HG02885 (cell line): ENCODE data around the gene PCED1A.

Source experiments
- ATAC-seq: cut with Tn5 transposase; IDR thresholded peaks from one replicate; pipeline ENCODE4 v1.9.1; 2021; ENCODE audit warnings: mild to moderate bottlenecking; ENCODE audit not compliant: unreplicated experiment, poor library complexity

PCED1A gene

GRCh38 chr20:2867081-2867864 lies 26.8 kb upstream of the PCED1A start:
- ATAC-seq, result no peak

- no peak for ATAC-seq
Observed at GRCh38 chr20:2866236-2866635, 25.8 kb upstream of the PCED1A start.

- no peak for ATAC-seq
Observed at GRCh38 chr20:2865630-2866029, 25.2 kb upstream of the PCED1A start.

GRCh38 chr20:2865101-2865500 lies 24.6 kb upstream of the PCED1A start:
- no peak for ATAC-seq

- no peak for ATAC-seq
Observed at GRCh38 chr20:2864626-2865025, 24.2 kb upstream of the PCED1A start.

GRCh38 chr20:2859330-2860121 lies 19.1 kb upstream of the PCED1A start:
- no peak for ATAC-seq

GRCh38 chr20:2858591-2858990 lies 18.1 kb upstream of the PCED1A start:
- no peak for ATAC-seq

- ATAC-seq, result no peak
Observed at GRCh38 chr20:2851086-2851485, 10.6 kb upstream of the PCED1A start.

GRCh38 chr20:2849529-2849928 lies 9.1 kb upstream of the PCED1A start:
- no peak for ATAC-seq

GRCh38 chr20:2847802-2848201 lies 7.3 kb upstream of the PCED1A start:
- no peak for ATAC-seq

GRCh38 chr20:2846698-2847097 lies 6.2 kb upstream of the PCED1A start:
- ATAC-seq, result no peak

GRCh38 chr20:2845607-2846006 lies 5.2 kb upstream of the PCED1A start:
- ATAC-seq, result no peak

- ATAC-seq, result peak; percentile 27
Observed at GRCh38 chr20:2840967-2841531, 594 bp upstream of the PCED1A start.

- ATAC-seq, result no peak
Observed at GRCh38 chr20:2839732-2840137, 720 bp downstream of the PCED1A start.

- no peak for ATAC-seq
Observed at GRCh38 chr20:2838847-2839671, 1.4 kb downstream of the PCED1A start.

- no peak for ATAC-seq
Observed at GRCh38 chr20:2838170-2838797, 2.2 kb downstream of the PCED1A start.

- ATAC-seq, result no peak
Observed at GRCh38 chr20:2837221-2837960, 3.1 kb downstream of the PCED1A start.

- ATAC-seq, result no peak
Observed at GRCh38 chr20:2836035-2836434, 4.4 kb downstream of the PCED1A start.

GRCh38 chr20:2835331-2835796 lies 5.1 kb downstream of the PCED1A start:
- no peak for ATAC-seq
